ENCODE results near the gene PYGB. TPM values are rescaled to one million over a fixed set of nuclear protein-coding genes. Genes with fewer than 3 reads are reported as not detected.
"Not testable (repeated sequence)": the region's sequence is repeated elsewhere in the genome, so short reads cannot be mapped to it uniquely, and the experiment has no call there.

PYGB gene
- total and polyA plus RNA-seq, 8 donors: 17.4 to 37.2 (median 24.2) TPM

DNA sequence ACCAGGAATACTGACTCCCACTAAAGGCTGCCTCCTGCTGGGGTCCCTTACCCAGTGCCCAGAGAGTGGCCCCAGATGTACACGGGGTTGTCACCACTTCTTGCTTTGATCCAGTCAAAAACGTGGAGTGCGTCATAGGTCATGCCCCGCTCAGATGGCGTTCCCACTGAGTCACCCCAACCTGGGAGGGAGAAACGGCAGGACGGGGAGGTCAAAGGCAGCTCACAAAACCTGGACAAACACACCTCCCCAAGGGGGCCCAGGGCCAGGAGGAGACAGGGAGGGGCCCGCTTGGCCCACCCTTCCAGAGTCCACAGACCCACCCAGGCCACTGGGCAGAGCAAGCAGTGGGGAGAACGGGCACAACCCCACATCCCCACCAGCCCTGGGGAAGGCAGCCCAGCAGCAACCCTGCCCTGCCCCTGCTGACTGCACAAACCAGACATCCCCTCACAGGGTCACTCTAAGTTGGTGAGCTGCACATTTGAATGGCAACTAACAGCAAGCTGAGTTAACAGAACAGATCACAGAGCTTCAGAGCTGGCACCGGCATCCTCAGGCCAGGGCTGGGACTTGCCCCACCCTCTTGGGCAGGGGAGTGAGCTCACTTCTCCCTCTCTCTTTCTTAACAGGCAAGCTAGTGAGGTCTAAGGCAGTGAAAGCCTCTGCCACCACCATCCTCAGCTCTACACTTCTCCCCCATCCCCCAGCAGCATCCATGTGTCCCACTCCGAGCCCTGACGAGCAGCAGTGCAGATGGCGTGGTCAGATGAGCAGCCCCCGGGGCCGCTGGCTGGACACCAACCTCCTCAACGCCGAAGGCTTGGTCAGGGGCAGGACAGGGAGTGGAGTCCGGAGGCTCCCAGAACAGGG lies 61.7 kb downstream of the PYGB start:
- DNase-seq (peak in 2 of 6 donors; percentile 39 to 58), FAIRE-seq (no peak), ATAC-seq (peak; percentile 48 to 77 (median 60))
- TF ChIP-seq, protein P1, sequence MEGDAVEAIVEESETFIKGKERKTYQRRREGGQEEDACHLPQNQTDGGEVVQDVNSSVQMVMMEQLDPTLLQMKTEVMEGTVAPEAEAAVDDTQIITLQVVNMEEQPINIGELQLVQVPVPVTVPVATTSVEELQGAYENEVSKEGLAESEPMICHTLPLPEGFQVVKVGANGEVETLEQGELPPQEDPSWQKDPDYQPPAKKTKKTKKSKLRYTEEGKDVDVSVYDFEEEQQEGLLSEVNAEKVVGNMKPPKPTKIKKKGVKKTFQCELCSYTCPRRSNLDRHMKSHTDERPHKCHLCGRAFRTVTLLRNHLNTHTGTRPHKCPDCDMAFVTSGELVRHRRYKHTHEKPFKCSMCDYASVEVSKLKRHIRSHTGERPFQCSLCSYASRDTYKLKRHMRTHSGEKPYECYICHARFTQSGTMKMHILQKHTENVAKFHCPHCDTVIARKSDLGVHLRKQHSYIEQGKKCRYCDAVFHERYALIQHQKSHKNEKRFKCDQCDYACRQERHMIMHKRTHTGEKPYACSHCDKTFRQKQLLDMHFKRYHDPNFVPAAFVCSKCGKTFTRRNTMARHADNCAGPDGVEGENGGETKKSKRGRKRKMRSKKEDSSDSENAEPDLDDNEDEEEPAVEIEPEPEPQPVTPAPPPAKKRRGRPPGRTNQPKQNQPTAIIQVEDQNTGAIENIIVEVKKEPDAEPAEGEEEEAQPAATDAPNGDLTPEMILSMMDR (IDR thresholded peaks at IDR 0.05): no peak
- intact Hi-C loops (cut with DNase I): loop anchor here in 1 of 3 donors (10.0 kb wide), 1 partner anchor 95 kb away; no protein-coding TSS in a partner anchor
- peaks cover 0 to 9% (median 0%) of the 10 kb centered on the region in 3 donors for H3K4me1 ChIP-seq
- peak overlapping the region in 2 of 4 donors; percentile 47 to 52 for H3K27ac ChIP-seq
- WGBS, 2 donors: 86 to 87% methylated on average over 18 of the region's 18 CpGs
- peaks cover 0 to 19% (median 2%) of the 10 kb centered on the region in 3 donors for H3K36me3 ChIP-seq
- no peaks in the 10 kb centered on the region for H3K27me3 ChIP-seq
- no peaks in the 10 kb centered on the region for H3K9me3 ChIP-seq
- H3K4me3 ChIP-seq: no peak overlapping the region

DNA sequence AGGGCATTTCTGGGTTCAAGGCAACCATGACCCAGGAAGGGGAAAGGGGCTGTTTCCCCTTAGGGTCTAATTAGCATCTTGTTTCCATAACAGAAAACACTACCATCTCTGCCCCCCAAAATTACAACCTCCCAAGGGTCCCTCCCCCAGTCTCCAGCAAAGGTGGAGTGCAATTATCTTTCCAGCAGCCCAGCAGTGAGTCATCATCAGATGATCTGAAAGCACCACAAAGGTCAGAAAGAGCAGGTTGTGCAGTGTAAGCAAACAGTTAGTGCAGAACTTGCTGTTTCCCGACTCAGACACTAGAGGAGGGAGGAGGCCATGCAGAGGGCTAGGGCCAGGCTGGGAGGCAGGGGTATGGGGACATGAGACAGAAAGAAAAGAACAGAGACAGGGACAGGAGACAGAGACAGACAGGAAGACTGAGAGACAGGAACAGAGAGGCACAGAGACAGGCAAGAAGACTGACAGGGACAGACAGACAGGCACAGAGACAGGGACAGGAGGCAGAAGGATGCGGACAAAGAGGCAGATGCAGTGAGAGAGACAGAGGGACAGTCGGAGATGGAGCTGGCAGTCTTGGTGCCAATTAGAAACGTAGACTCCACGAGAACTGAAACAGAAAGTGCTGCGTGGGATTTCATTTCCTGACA lies 62.5 kb downstream of the PYGB start:
- DNase-seq (peak in 3 of 6 donors; percentile 40 to 59 (median 53)), ATAC-seq (peak; percentile 73 to 92 (median 85)), FAIRE-seq (no peak)
- WGBS, 2 donors: 66 to 67% methylated on average over 6 of the region's 6 CpGs
- H3K27me3 ChIP-seq: no peaks in the 10 kb centered on the region
- peaks cover 0 to 19% (median 2%) of the 10 kb centered on the region in 3 donors for H3K36me3 ChIP-seq
- no peaks in the 10 kb centered on the region for H3K9me3 ChIP-seq
- no peak overlapping the region for H3K4me3 ChIP-seq
- TF ChIP-seq, protein P1 (IDR thresholded peaks at IDR 0.05): no peak
- intact Hi-C loops (cut with DNase I): loop anchor here in 1 of 3 donors (10.0 kb wide), 1 partner anchor 96 kb away; no protein-coding TSS in a partner anchor
- H3K27ac ChIP-seq: peak overlapping the region in 2 of 4 donors; percentile 47 to 52
- peaks cover 0 to 9% (median 0%) of the 10 kb centered on the region in 3 donors for H3K4me1 ChIP-seq

DNA sequence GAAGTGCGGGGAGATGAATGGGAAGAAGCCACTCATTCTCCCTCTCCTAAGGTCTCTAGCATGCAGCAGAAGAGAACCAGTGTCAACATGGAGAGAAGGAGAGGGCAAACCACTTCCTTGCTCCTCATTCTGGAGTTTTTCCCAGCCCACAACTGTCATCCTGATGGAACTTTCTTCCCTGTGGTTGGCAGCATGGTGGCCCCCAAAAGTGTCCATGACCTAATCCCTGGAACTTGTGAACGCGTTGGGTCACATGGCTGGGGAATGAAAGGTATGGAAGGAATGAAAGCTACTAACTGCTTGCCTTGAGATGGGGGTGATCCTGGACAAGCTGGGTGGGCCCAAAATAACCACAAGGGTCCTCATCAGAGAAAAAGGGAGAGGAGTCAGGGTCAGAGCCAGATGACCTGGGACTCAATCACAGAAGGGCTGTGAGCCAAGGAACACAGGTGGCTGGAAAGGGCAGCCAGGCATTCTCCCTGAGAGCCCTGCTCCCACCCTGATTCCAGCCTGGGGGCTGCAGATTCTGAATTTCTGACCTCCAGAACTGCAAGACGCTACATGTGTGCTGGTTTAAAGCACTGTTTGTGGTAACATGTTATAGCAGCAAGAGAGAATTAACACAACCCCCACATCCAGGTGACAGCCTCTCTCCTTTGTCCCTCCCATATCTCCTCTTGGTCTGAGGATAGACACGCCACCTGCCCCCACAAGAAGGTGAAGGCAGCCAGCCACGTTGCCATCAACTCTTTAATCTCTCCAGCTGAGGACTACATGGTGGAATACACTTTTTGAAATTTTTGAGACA lies 63.2 kb downstream of the PYGB start:
- DNase-seq: peak in 2 of 6 donors; percentile 18 to 30
- no peak for FAIRE-seq
- H3K4me3 ChIP-seq: no peak overlapping the region

DNA sequence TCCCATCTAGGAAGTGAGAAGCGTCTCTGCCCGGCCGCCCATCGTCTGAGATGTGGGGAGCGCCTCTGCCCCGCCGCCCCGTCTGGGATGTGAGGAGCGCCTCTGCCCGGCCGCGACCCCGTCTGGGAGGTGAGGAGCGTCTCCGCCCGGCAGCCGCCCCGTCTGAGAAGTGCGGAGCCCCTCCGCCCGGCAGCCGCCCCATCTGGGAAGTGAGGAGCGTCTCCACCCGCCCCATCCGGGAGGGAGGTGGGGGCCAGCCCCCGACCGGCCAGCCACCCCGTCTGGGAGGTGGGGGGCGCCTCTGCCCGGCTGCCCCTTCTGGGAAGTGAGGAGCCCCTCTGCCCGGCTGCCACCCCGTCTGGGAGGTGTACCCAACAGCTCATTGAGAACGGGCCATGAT lies 64.8 kb downstream of the PYGB start:
- H3K4me3 ChIP-seq, ATAC-seq, H3K4me1 ChIP-seq, FAIRE-seq, H3K27ac ChIP-seq, H3K9me3 ChIP-seq, H3K27me3 ChIP-seq: not testable (repeated sequence)
- intact Hi-C loops (cut with DNase I): loop anchor here in 1 of 3 donors (10.0 kb wide), 1 partner anchor 98 kb away; no protein-coding TSS in a partner anchor
- WGBS, 2 donors: 94 to 95% methylated on average over 26 to 32 of the region's 33 CpGs
- peak in 2 of 6 donors; percentile 41 to 50 for DNase-seq
- H3K36me3 ChIP-seq: peaks cover 0 to 18% (median 0%) of the 10 kb centered on the region in 3 donors

More for the DNA sequence above, 63.2 kb downstream of the PYGB start:
- no peaks in the 10 kb centered on the region for H3K9me3 ChIP-seq
- WGBS, 2 donors: 81 to 86% methylated on average over 6 of the region's 6 CpGs
- ATAC-seq: peak in 1 of 4 donors; percentile 46
- intact Hi-C loops (cut with DNase I): loop anchor here in 1 of 3 donors (10.0 kb wide), 1 partner anchor 96 kb away; no protein-coding TSS in a partner anchor
- H3K36me3 ChIP-seq: peaks cover 0 to 23% (median 2%) of the 10 kb centered on the region in 3 donors
- TF ChIP-seq, protein P1 (IDR thresholded peaks at IDR 0.05): no peak
- no peaks in the 10 kb centered on the region for H3K27me3 ChIP-seq
- peak overlapping the region in 2 of 4 donors; percentile 47 to 52 for H3K27ac ChIP-seq
- H3K4me1 ChIP-seq: peaks cover 0 to 9% (median 0%) of the 10 kb centered on the region in 3 donors

Data from pancreas (tissue), 10 donors.